Lower leg skin (tissue), 4 donors: ENCODE results near the gene NUMA1. TPM values are rescaled to one million over a fixed set of nuclear protein-coding genes. Genes with fewer than 3 reads are reported as not detected.

Source experiments
- DNase-seq, 2 donors: peaks; one replicate each; pipeline ENCODE4 v3.0.0-alpha.2; 2019; ENCODE audit warnings: low spot score in 2 of 2
- H3K4me3 ChIP-seq: fragments of 200-600 bp; sonication (generic); 2 replicates; pipeline ENCODE4 v1.5.1; 2017; ENCODE audit warnings: mild to moderate bottlenecking, low read depth; ENCODE audit not compliant: poor library complexity, severe bottlenecking
- POLR2A ChIP-seq, 2 donors: fragments of 450-650 bp; IDR thresholded peaks; one replicate each; pipeline ENCODE4 v1.6.1; 2016 to 2017; ENCODE audit warnings: antibody characterized with exemption in 2 of 2, mild to moderate bottlenecking in 1 of 2, moderate library complexity in 1 of 2
- WGBS, 2 donors: methylation state at CpG; one replicate each; pipeline ENCODE4 v1.1.5; 2018; 5-methylcytosine and 5-hydroxymethylcytosine counted together
- intact Hi-C: fragments of 100-400 bp; cut with DNase I; formaldehyde crosslinking; loops from one replicate; pipeline ENCODE4 v1.15.0; 2023; ENCODE audit warnings: low total_unique reads
- total RNA-seq, 4 donors: library from RNA; depleted of rRNA; stranded (reverse); fragments of >200 nt; gene quantifications; one replicate each; pipeline ENCODE4 v1.1.0, GENCODE V29; 2016
- TF ChIP-seq, protein P1 (sequence below), 3 donors: fragments of 450-650 bp; IDR thresholded peaks; one replicate each; pipeline ENCODE4 v1.5.1; 2016; ENCODE audit warnings: antibody characterized with exemption in 3 of 3, mild to moderate bottlenecking in 3 of 3, moderate library complexity in 2 of 3

NUMA1 gene
- total RNA-seq, 4 donors from 2014 or later, result 356 to 592 (median 409) TPM

GRCh38 chr11:71995726-71996291 lies 84.5 kb downstream of the NUMA1 start:
- 66 to 74% methylated on average over 3 of the region's 3 CpGs for WGBS, 2 donors
- no peak for DNase-seq
- no peak for TF ChIP-seq POLR2A (IDR thresholded peaks at IDR 0.05)
- H3K4me3 ChIP-seq, result no peak overlapping the region
- intact Hi-C loops, result no loop called here

DNA sequence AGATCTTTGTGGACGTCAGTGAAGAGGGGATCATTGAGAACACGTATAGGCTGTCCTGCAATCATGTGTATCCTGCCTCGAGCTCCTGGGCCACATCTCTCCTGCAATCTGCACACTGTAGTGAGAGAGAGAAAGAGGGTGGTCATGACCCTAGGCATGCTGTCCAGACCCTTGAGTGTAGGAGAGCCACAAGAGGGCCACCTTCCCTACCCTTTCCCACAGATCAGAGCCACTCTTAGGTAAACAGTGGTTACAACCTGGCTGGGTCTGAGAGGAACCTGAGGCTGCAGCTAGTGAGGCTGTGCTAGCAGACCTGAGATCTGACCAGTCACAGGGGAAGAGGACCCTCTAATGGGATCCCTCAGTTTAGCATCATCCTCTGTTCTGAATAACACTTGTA lies 85.6 kb downstream of the NUMA1 start:
- no peak for DNase-seq
- no peak overlapping the region for H3K4me3 ChIP-seq
- 79 to 91% methylated on average over 3 of the region's 3 CpGs for WGBS, 2 donors
- intact Hi-C loops, result no loop called here
- no peak for TF ChIP-seq POLR2A (IDR thresholded peaks at IDR 0.05)
- TF ChIP-seq, protein P1, sequence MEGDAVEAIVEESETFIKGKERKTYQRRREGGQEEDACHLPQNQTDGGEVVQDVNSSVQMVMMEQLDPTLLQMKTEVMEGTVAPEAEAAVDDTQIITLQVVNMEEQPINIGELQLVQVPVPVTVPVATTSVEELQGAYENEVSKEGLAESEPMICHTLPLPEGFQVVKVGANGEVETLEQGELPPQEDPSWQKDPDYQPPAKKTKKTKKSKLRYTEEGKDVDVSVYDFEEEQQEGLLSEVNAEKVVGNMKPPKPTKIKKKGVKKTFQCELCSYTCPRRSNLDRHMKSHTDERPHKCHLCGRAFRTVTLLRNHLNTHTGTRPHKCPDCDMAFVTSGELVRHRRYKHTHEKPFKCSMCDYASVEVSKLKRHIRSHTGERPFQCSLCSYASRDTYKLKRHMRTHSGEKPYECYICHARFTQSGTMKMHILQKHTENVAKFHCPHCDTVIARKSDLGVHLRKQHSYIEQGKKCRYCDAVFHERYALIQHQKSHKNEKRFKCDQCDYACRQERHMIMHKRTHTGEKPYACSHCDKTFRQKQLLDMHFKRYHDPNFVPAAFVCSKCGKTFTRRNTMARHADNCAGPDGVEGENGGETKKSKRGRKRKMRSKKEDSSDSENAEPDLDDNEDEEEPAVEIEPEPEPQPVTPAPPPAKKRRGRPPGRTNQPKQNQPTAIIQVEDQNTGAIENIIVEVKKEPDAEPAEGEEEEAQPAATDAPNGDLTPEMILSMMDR (IDR thresholded peaks at IDR 0.05), result no peak

DNA sequence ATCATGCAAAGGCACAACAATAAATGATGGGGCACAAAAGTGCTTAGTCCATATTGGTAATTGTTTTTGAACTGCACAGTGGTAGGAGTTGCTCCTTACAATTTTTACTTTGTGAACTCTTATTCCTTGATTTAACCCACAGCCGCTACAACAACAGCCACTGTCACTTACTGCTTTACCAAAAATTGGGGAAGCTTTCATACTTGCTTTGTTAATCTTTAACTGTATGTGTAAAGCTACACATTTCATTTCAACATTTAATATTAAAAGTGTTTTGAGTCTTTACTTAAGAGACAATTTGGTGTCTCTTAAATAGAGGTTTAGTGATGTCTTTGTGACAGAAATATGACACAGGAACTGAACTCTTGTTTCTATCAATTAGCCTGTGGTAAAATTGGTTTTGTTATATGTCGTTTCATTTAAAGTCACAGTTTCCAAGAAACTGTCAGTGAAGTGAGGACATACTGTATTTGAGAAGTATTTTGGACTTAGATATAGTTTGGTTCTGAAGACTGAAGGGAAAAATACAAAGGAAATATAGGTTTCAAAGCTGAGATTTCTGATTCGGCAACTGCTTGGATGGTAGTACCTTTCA lies 88.1 kb downstream of the NUMA1 start:
- WGBS, 2 donors, result 79 to 83% methylated on average over 3 of the region's 3 CpGs
- DNase-seq, result no peak
- intact Hi-C loops, result no loop called here
- TF ChIP-seq POLR2A (IDR thresholded peaks at IDR 0.05), result no peak
- TF ChIP-seq, protein P1 (IDR thresholded peaks at IDR 0.05), result no peak
- H3K4me3 ChIP-seq, result no peak overlapping the region

DNA sequence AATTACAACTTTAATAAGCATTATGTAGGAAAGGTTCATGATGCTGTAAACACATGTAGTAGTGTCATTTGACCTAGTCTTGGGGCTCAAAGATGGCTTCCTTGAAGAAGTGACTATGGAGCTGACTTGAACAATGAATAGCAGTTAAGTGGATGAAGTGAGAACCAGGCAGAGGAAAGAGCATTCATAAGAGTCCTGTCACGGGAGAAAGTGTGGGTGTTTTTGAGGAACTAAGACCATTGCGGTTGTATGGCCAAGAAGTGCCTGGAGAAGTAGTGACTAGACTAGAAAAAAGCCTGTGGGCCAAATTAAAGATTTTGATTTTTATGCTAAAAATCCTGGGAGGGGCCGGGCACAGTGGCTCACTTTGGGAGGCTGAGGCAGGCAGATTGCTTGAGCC lies 88.8 kb downstream of the NUMA1 start:
- intact Hi-C loops, result no loop called here
- no peak overlapping the region for H3K4me3 ChIP-seq
- DNase-seq, result no peak
- WGBS, 2 donors, result 76 to 85% methylated on average over 3 of the region's 3 CpGs
- no peak for TF ChIP-seq POLR2A (IDR thresholded peaks at IDR 0.05)
- TF ChIP-seq, protein P1 (IDR thresholded peaks at IDR 0.05), result no peak

- no peak for TF ChIP-seq POLR2A (IDR thresholded peaks at IDR 0.05)
- TF ChIP-seq, protein P1 (IDR thresholded peaks at IDR 0.05), result no peak
- DNase-seq, result no peak
- no peak overlapping the region for H3K4me3 ChIP-seq
- WGBS, 2 donors, result 56 to 58% methylated on average over 3 of the region's 3 CpGs
- intact Hi-C loops, result no loop called here
These were observed 89.6 kb downstream of the NUMA1 start for GRCh38 chr11:71990701-71991100.

GRCh38 chr11:71988050-71988449 lies 92.3 kb downstream of the NUMA1 start:
- intact Hi-C loops, result no loop called here
- DNase-seq, result no peak
- TF ChIP-seq, protein P1 (IDR thresholded peaks at IDR 0.05), result no peak
- no peak for TF ChIP-seq POLR2A (IDR thresholded peaks at IDR 0.05)
- no peak overlapping the region for H3K4me3 ChIP-seq
- 42 to 48% methylated on average over 3 of the region's 3 CpGs for WGBS, 2 donors
